HEK293 (cell line): ENCODE measurements around the gene MRPS16.

Experiments
- CTCF ChIA-PET: fragments of 350-600 bp; formaldehyde crosslinking; extraction: SDS; loops from one replicate; lab custom pipeline; 2021; ENCODE audit warnings: antibody characterized with exemption; lab: Yijun Ruan, JAX
- POLR2A ChIA-PET: fragments of 300-600 bp; formaldehyde crosslinking; extraction: SDS; loops from one replicate; lab custom pipeline; 2020; ENCODE audit warnings: antibody characterized with exemption, inconsistent platforms; lab: Yijun Ruan, JAX
- H3K27ac ChIP-seq: fragments of 200-500 bp; sonication (Bioruptor generic); 2 replicates; pipeline ENCODE4 v1.5.1; 2014; ENCODE audit warnings: low read depth, low read length, control low read depth, inconsistent platforms; ENCODE audit errors: extremely low read depth
- H3K36me3 ChIP-seq, 2 experiments: fragments of 200-500 bp in 1 of 2; sonication (Bioruptor generic) in 1 of 2; 1 replicate in 1 of 2; 2 replicates in 1 of 2; pipeline ENCODE4 v1.5.1; 2014 to 2017; ENCODE audit warnings: inconsistent platforms in 2 of 2, low read length in 2 of 2; ENCODE audit not compliant: control insufficient read depth in 2 of 2, insufficient read depth in 1 of 2
- H3K4me1 ChIP-seq: fragments of 200-500 bp; sonication (Bioruptor generic); 2 replicates; pipeline ENCODE4 v1.5.1; 2014; ENCODE audit warnings: mild to moderate bottlenecking, low read length, inconsistent platforms; ENCODE audit not compliant: control insufficient read depth, insufficient read depth
- H3K4me3 ChIP-seq: 2 replicates; pipeline ENCODE4 v1.5.1; 2011; ENCODE audit warnings: low read depth, mild to moderate bottlenecking, control low read depth, low read length, moderate library complexity
- H3K9me3 ChIP-seq: fragments of 200-500 bp; sonication (Bioruptor generic); 2 replicates; pipeline ENCODE4 v1.5.1; 2014; ENCODE audit warnings: low read depth, low read length, inconsistent platforms; ENCODE audit not compliant: control insufficient read depth, insufficient read depth
- FEZF1 ChIP-seq: fragments of 450-650 bp; formaldehyde crosslinking; IDR thresholded peaks from 2 replicates; pipeline ENCODE4 v1.5.1; 2016; ENCODE audit warnings: missing biosample characterization, missing genetic modification characterization
- GLIS1 ChIP-seq: fragments of 450-650 bp; formaldehyde crosslinking; IDR thresholded peaks from 2 replicates; pipeline ENCODE4 v1.5.1; 2016; ENCODE audit warnings: missing biosample characterization, missing genetic modification characterization
- KLF16 ChIP-seq: fragments of 450-650 bp; formaldehyde crosslinking; IDR thresholded peaks from 2 replicates; pipeline ENCODE4 v1.5.1; 2017; ENCODE audit warnings: missing biosample characterization, missing genetic modification characterization
- KLF7 ChIP-seq: fragments of 450-650 bp; formaldehyde crosslinking; IDR thresholded peaks from 2 replicates; pipeline ENCODE4 v1.5.1; 2016; ENCODE audit warnings: missing biosample characterization, missing genetic modification characterization, borderline replicate concordance
- KLF8 ChIP-seq: fragments of 450-650 bp; formaldehyde crosslinking; IDR thresholded peaks from 2 replicates; pipeline ENCODE4 v1.5.1; 2016; ENCODE audit warnings: missing biosample characterization, missing genetic modification characterization
- SP2 ChIP-seq: fragments of 450-650 bp; formaldehyde crosslinking; IDR thresholded peaks from 2 replicates; pipeline ENCODE4 v1.5.1; 2016; ENCODE audit warnings: missing biosample characterization, missing genetic modification characterization
- ZBTB48 ChIP-seq: fragments of 450-650 bp; formaldehyde crosslinking; IDR thresholded peaks from 2 replicates; pipeline ENCODE4 v1.5.1; 2016; ENCODE audit warnings: missing biosample characterization, missing genetic modification characterization
- ZBTB7A ChIP-seq: fragments of 450-650 bp; formaldehyde crosslinking; IDR thresholded peaks from 2 replicates; pipeline ENCODE4 v1.5.1; 2016; ENCODE audit warnings: low read depth, missing biosample characterization, missing genetic modification characterization
- ZNF10 ChIP-seq: fragments of 450-650 bp; formaldehyde crosslinking; IDR thresholded peaks from 2 replicates; pipeline ENCODE4 v1.5.1; 2017; ENCODE audit warnings: missing biosample characterization, missing genetic modification characterization
- ZNF155 ChIP-seq: fragments of 450-650 bp; formaldehyde crosslinking; IDR thresholded peaks from 2 replicates; pipeline ENCODE4 v1.5.1; 2016; ENCODE audit warnings: missing biosample characterization, missing genetic modification characterization
- ZNF157 ChIP-seq: fragments of 450-650 bp; formaldehyde crosslinking; IDR thresholded peaks from 2 replicates; pipeline ENCODE4 v1.5.1; 2016; ENCODE audit warnings: missing biosample characterization, missing genetic modification characterization
- ZNF202 ChIP-seq: fragments of 450-650 bp; formaldehyde crosslinking; IDR thresholded peaks from 2 replicates; pipeline ENCODE4 v1.5.1; 2016; ENCODE audit warnings: missing biosample characterization, missing genetic modification characterization, borderline replicate concordance
- ZNF391 ChIP-seq: fragments of 450-650 bp; formaldehyde crosslinking; IDR thresholded peaks from 2 replicates; pipeline ENCODE4 v1.5.1; 2016; ENCODE audit warnings: low read depth, missing biosample characterization, missing genetic modification characterization, borderline replicate concordance
- ZNF426 ChIP-seq: fragments of 450-650 bp; formaldehyde crosslinking; IDR thresholded peaks from 2 replicates; pipeline ENCODE4 v1.5.1; 2017; ENCODE audit warnings: missing biosample characterization, missing genetic modification characterization, mild to moderate bottlenecking, inconsistent platforms, moderate library complexity
- ZNF488 ChIP-seq: fragments of 450-650 bp; formaldehyde crosslinking; IDR thresholded peaks from 2 replicates; pipeline ENCODE4 v1.5.1; 2016; ENCODE audit warnings: missing biosample characterization, missing genetic modification characterization
- ZNF596 ChIP-seq: fragments of 450-650 bp; IDR thresholded peaks from 2 replicates; pipeline ENCODE4 v1.5.0; 2018; ENCODE audit warnings: missing biosample characterization, mild to moderate bottlenecking, missing genetic modification characterization, moderate library complexity
- ZNF629 ChIP-seq: fragments of 450-650 bp; formaldehyde crosslinking; IDR thresholded peaks from 2 replicates; pipeline ENCODE4 v1.5.1; 2017; ENCODE audit warnings: missing biosample characterization, missing genetic modification characterization
- ZNF654 ChIP-seq: fragments of 450-650 bp; formaldehyde crosslinking; IDR thresholded peaks from 2 replicates; pipeline ENCODE4 v1.5.1; 2016; ENCODE audit warnings: low read depth, missing biosample characterization, missing genetic modification characterization
- ZNF747 ChIP-seq: fragments of 450-650 bp; formaldehyde crosslinking; IDR thresholded peaks from 2 replicates; pipeline ENCODE4 v1.5.1; 2016; ENCODE audit warnings: missing biosample characterization, missing genetic modification characterization
- TF ChIP-seq, protein P1 (sequence below): fragments of 450-650 bp; formaldehyde crosslinking; IDR thresholded peaks from 2 replicates; pipeline ENCODE4 v1.5.1; 2016; ENCODE audit warnings: missing biosample characterization, missing genetic modification characterization
- TF ChIP-seq, protein P2 (sequence below): fragments of 450-650 bp; formaldehyde crosslinking; IDR thresholded peaks from 2 replicates; pipeline ENCODE4 v1.5.1; 2016; ENCODE audit warnings: missing biosample characterization, missing genetic modification characterization
- TF ChIP-seq, protein P3 (sequence below): fragments of 450-650 bp; IDR thresholded peaks from 2 replicates; pipeline ENCODE4 v1.5.1; 2018; ENCODE audit warnings: missing biosample characterization, mild to moderate bottlenecking, missing genetic modification characterization
- TF ChIP-seq, protein P4 (sequence below): fragments of 450-650 bp; formaldehyde crosslinking; conservative IDR thresholded peaks from 2 replicates; pipeline ENCODE4 v1.5.1; 2016; ENCODE audit warnings: low read depth, missing biosample characterization, missing genetic modification characterization

Gene MRPS16

DNA sequence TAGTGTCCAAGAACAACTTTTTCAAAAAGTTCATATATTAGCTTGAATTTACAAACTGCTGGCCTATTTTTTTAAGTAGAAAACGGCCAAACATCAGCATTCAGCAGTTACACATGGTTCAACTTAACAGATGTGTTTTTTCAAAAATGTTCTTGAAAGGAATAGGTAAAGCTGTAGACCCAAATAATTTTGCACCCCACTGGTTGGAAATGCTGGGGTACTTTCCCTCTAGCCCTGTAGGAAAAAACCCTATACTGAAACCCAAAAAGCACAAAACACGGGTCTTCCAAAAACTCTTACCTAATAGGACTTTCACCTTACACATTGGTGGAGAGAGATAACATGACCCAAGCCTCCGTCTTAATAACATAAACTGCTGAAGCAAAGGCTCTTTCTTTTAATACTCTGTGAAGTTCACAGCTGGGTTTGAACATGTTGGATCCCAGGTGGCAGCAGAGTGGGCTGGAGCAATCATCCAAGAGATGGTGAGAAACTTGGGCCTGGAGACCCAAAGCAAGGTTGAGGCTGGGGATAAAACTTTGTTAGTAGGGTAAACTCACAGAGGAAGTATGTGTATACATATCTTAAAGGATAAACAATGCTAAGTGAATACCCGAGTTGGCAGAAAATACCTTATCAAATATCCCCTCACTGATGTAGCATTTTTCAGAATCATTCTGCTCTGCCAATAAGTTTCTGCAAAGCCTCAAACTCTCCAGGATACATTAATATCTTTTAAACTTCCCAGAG is 4.8 kb downstream of the MRPS16 start (continued):
- TF ChIP-seq ZNF488 (tag by site-specific recombination) (no peak), ZNF10 (tag by site-specific recombination) (no peak), ZNF747 (tag by site-specific recombination) (no peak), ZNF596 (no peak)
- TF ChIP-seq, protein P1, sequence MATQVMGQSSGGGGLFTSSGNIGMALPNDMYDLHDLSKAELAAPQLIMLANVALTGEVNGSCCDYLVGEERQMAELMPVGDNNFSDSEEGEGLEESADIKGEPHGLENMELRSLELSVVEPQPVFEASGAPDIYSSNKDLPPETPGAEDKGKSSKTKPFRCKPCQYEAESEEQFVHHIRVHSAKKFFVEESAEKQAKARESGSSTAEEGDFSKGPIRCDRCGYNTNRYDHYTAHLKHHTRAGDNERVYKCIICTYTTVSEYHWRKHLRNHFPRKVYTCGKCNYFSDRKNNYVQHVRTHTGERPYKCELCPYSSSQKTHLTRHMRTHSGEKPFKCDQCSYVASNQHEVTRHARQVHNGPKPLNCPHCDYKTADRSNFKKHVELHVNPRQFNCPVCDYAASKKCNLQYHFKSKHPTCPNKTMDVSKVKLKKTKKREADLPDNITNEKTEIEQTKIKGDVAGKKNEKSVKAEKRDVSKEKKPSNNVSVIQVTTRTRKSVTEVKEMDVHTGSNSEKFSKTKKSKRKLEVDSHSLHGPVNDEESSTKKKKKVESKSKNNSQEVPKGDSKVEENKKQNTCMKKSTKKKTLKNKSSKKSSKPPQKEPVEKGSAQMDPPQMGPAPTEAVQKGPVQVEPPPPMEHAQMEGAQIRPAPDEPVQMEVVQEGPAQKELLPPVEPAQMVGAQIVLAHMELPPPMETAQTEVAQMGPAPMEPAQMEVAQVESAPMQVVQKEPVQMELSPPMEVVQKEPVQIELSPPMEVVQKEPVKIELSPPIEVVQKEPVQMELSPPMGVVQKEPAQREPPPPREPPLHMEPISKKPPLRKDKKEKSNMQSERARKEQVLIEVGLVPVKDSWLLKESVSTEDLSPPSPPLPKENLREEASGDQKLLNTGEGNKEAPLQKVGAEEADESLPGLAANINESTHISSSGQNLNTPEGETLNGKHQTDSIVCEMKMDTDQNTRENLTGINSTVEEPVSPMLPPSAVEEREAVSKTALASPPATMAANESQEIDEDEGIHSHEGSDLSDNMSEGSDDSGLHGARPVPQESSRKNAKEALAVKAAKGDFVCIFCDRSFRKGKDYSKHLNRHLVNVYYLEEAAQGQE (tag by site-specific recombination): no peak
- TF ChIP-seq, protein P2, sequence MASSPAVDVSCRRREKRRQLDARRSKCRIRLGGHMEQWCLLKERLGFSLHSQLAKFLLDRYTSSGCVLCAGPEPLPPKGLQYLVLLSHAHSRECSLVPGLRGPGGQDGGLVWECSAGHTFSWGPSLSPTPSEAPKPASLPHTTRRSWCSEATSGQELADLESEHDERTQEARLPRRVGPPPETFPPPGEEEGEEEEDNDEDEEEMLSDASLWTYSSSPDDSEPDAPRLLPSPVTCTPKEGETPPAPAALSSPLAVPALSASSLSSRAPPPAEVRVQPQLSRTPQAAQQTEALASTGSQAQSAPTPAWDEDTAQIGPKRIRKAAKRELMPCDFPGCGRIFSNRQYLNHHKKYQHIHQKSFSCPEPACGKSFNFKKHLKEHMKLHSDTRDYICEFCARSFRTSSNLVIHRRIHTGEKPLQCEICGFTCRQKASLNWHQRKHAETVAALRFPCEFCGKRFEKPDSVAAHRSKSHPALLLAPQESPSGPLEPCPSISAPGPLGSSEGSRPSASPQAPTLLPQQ (tag by site-specific recombination): no peak

DNA sequence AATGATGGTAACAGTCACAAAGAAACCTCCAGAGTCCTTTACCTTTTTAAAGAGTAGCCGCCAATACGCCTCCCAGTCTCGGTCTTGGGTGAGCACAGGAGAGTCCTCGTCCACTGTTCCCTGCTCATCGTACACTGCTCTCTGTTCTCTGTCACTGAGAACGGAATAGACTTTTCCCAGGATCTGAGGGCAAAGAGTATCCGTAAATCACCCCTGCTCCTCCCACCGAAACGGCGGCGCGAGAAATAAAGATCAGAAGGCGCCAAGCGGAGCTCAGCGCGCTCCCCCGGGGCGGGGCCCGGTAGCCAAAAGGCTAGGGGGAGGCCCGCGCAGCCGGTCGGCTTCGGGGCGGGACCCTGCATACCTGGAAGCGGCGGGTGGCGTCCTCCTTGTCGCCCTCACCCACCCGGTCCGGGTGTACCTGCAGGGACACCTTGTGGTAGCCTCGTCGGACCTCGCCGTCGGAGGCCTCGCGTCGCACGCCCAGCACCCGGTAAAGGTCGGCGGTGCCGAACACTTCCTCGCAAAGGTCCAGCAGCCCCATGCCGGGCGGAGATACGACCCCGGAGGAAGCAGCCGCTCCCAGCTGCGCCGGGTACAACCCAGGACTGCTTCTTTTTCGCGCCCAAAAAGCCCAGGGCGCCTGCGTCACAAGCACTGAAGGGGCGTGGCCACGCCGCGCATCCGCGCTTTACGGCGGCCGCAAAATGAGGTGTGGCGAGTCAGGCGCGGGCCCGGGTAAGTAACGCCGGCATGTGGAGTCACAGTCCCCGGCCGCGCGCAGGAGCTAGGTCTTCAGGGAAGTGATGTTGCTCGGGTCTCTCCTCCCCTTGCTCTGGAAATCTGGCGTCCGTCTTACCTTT is 5.6 kb downstream of the MRPS16 start, which contains the start of gene DNAJC9:
TSS of gene DNAJC9 (minus strand) at position 610 of the 863 bp plus-strand sequence. CDS start at position 544, 66 bp downstream.
- peaks cover 2% of the 10 kb centered on the region; the same call in 1 of the 2 replicates for H3K4me1 ChIP-seq
- POLR2A ChIA-PET: interaction anchor here (0.5 to 4.2 kb wide), 24 partner anchors 9 to 973 kb away, joined by 3 to 23 read pairs (median 6); partner anchors contain the start of genes ANXA7, CFAP70, DDIT4 and ECD
- H3K4me3 ChIP-seq: peak within 1 kb of the TSS; percentile 91
- no peaks in the 10 kb centered on the region for H3K9me3 ChIP-seq
- peaks cover 26 to 74% of the 10 kb centered on the region in 2 experiments for H3K36me3 ChIP-seq
- H3K27ac ChIP-seq: peak within 1 kb of the TSS; percentile 96
- CTCF ChIA-PET: interaction anchor here (0.6 to 1.0 kb wide), 5 partner anchors 9 to 151 kb away, joined by 3 to 4 read pairs (median 3); no protein-coding TSS in a partner anchor
- TF ChIP-seq GLIS1 (peak; percentile 73), KLF16 (tag by site-specific recombination) (0 out of 2 replicates have a peak, but pooled peaks have one; percentile 51), ZNF157 (tag by site-specific recombination) (no peak), ZNF654 (tag by site-specific recombination) (no peak), ZNF391 (tag by site-specific recombination) (no peak), SP2 (tag by site-specific recombination) (peak; percentile 85), ZNF629 (peak; percentile 91), ZBTB7A (tag by site-specific recombination) (peak; percentile 78), ZNF155 (tag by site-specific recombination) (no peak), ZNF426 (no peak), ZBTB48 (tag by site-specific recombination) (peak; percentile 57; the same call in 1 of the 2 replicates), KLF8 (peak; percentile 94), ZNF202 (tag by site-specific recombination) (no peak), FEZF1 (tag by site-specific recombination) (peak; percentile 47; the same call in 1 of the 2 replicates), KLF7 (tag by site-specific recombination) (peak; percentile 94)
- TF ChIP-seq, protein P3, sequence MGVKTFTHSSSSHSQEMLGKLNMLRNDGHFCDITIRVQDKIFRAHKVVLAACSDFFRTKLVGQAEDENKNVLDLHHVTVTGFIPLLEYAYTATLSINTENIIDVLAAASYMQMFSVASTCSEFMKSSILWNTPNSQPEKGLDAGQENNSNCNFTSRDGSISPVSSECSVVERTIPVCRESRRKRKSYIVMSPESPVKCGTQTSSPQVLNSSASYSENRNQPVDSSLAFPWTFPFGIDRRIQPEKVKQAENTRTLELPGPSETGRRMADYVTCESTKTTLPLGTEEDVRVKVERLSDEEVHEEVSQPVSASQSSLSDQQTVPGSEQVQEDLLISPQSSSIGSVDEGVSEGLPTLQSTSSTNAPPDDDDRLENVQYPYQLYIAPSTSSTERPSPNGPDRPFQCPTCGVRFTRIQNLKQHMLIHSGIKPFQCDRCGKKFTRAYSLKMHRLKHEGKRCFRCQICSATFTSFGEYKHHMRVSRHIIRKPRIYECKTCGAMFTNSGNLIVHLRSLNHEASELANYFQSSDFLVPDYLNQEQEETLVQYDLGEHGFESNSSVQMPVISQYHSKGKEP (tag by site-specific recombination): no peak
- TF ChIP-seq, protein P4, sequence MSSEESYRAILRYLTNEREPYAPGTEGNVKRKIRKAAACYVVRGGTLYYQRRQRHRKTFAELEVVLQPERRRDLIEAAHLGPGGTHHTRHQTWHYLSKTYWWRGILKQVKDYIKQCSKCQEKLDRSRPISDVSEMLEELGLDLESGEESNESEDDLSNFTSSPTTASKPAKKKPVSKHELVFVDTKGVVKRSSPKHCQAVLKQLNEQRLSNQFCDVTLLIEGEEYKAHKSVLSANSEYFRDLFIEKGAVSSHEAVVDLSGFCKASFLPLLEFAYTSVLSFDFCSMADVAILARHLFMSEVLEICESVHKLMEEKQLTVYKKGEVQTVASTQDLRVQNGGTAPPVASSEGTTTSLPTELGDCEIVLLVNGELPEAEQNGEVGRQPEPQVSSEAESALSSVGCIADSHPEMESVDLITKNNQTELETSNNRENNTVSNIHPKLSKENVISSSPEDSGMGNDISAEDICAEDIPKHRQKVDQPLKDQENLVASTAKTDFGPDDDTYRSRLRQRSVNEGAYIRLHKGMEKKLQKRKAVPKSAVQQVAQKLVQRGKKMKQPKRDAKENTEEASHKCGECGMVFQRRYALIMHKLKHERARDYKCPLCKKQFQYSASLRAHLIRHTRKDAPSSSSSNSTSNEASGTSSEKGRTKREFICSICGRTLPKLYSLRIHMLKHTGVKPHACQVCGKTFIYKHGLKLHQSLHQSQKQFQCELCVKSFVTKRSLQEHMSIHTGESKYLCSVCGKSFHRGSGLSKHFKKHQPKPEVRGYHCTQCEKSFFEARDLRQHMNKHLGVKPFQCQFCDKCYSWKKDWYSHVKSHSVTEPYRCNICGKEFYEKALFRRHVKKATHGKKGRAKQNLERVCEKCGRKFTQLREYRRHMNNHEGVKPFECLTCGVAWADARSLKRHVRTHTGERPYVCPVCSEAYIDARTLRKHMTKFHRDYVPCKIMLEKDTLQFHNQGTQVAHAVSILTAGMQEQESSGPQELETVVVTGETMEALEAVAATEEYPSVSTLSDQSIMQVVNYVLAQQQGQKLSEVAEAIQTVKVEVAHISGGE: peak; percentile 33
